ENCODE measurements around the gene RPS6KA2.

The RPS6KA2 gene

GRCh38 chr6:166483573-166484250 lies 143.3 kb downstream of the RPS6KA2 start:
- no peak overlapping the region for H3K4me3 ChIP-seq (replicated peaks in 1 of 2; ENCODE audit: low read depth in 2 of 2, low read length in 2 of 2)
- DNase-seq (ENCODE audit: low read depth in 2 of 2), result no peak
- TF ChIP-seq CTCF (IDR thresholded peaks at IDR 0.05; ENCODE audit: low read depth, low read length), result no peak

- H3K4me3 ChIP-seq (replicated peaks in 1 of 2; ENCODE audit: low read depth in 2 of 2, low read length in 2 of 2), result no peak overlapping the region
- no peak for DNase-seq (ENCODE audit: low read depth in 2 of 2)
- TF ChIP-seq CTCF (IDR thresholded peaks at IDR 0.05; ENCODE audit: low read depth, low read length), result no peak
These were observed 144.0 kb downstream of the RPS6KA2 start for GRCh38 chr6:166483026-166483425.

- no peak for TF ChIP-seq CTCF (IDR thresholded peaks at IDR 0.05; ENCODE audit: low read depth, low read length)
- H3K4me3 ChIP-seq (replicated peaks in 1 of 2; ENCODE audit: low read depth in 2 of 2, low read length in 2 of 2), result no peak overlapping the region
- DNase-seq (ENCODE audit: low read depth in 2 of 2), result no peak
These were observed 148.1 kb downstream of the RPS6KA2 start for GRCh38 chr6:166478782-166479592.

GRCh38 chr6:166477647-166478365 lies 149.2 kb downstream of the RPS6KA2 start:
- no peak overlapping the region for H3K4me3 ChIP-seq (replicated peaks in 1 of 2; ENCODE audit: low read depth in 2 of 2, low read length in 2 of 2)
- DNase-seq (ENCODE audit: low read depth in 2 of 2), result peak in 1 of 2 donors; percentile 31
- no peak for TF ChIP-seq CTCF (IDR thresholded peaks at IDR 0.05; ENCODE audit: low read depth, low read length)

GRCh38 chr6:166476634-166477215 lies 150.3 kb downstream of the RPS6KA2 start:
- no peak for TF ChIP-seq CTCF (IDR thresholded peaks at IDR 0.05; ENCODE audit: low read depth, low read length)
- H3K4me3 ChIP-seq (replicated peaks in 1 of 2; ENCODE audit: low read depth in 2 of 2, low read length in 2 of 2), result no peak overlapping the region
- no peak for DNase-seq (ENCODE audit: low read depth in 2 of 2)

- DNase-seq (ENCODE audit: low read depth in 2 of 2), result no peak
- no peak for TF ChIP-seq CTCF (IDR thresholded peaks at IDR 0.05; ENCODE audit: low read depth, low read length)
These were observed 150.9 kb downstream of the RPS6KA2 start for GRCh38 chr6:166476061-166476591.

More at GRCh38 chr6:166476061-166476591, 150.9 kb downstream of the RPS6KA2 start:
- no peak overlapping the region for H3K4me3 ChIP-seq (replicated peaks in 1 of 2; ENCODE audit: low read depth in 2 of 2, low read length in 2 of 2)
